SK-N-SH (cell line): Measurements from ENCODE around the gene CLIC6.

Source experiments
- EP300 ChIP-seq, 2 experiments: IDR thresholded peaks; 2 replicates each; pipeline versions ENCODE4 v1.4.0 to v1.6.1; 2012; ENCODE audit warnings: borderline replicate concordance in 1 of 2, low read depth in 1 of 2, low read length in 1 of 2
- POLR2AphosphoS5 ChIP-seq: IDR thresholded peaks from 2 replicates; pipeline ENCODE4 v1.6.1; 2012; ENCODE audit warnings: low read depth, low read length
- TF ChIP-seq, protein P1 (sequence below): IDR thresholded peaks from 2 replicates; pipeline ENCODE4; 2012
- TF ChIP-seq, protein P2 (sequence below): IDR thresholded peaks from 2 replicates; pipeline ENCODE4 v1.6.1; 2012; ENCODE audit warnings: mild to moderate bottlenecking, low read depth, low read length, moderate library complexity
- TF ChIP-seq, protein P3 (sequence below): fragments of 200-600 bp; sonication (generic); IDR thresholded peaks from 2 replicates; pipeline ENCODE4 v1.6.1; 2017; ENCODE audit warnings: antibody characterized with exemption, mild to moderate bottlenecking, moderate library complexity

DNA sequence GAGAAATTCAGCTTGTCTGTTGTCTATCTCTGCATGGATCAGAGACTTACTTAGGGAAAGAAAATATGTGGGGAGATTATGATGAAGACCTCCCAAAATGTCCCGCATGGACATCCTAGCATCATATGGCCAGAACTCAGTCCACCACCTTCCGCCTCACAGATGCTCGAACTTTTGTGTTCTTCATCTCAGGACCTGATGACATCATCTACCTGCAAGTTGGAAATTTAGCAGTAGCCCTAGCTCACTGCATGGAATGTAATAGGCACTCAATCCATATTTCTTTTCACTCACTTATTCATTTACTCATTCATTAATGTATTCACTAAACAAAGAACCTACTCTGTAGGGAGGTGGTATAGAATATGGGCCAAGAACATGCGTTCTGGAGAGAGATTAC is 96.8 kb downstream of the CLIC6 start:
- TF ChIP-seq, protein P1, sequence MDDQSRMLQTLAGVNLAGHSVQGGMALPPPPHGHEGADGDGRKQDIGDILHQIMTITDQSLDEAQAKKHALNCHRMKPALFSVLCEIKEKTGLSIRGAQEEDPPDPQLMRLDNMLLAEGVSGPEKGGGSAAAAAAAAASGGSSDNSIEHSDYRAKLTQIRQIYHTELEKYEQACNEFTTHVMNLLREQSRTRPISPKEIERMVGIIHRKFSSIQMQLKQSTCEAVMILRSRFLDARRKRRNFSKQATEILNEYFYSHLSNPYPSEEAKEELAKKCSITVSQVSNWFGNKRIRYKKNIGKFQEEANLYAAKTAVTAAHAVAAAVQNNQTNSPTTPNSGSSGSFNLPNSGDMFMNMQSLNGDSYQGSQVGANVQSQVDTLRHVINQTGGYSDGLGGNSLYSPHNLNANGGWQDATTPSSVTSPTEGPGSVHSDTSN, result no peak
- TF ChIP-seq, protein P2, sequence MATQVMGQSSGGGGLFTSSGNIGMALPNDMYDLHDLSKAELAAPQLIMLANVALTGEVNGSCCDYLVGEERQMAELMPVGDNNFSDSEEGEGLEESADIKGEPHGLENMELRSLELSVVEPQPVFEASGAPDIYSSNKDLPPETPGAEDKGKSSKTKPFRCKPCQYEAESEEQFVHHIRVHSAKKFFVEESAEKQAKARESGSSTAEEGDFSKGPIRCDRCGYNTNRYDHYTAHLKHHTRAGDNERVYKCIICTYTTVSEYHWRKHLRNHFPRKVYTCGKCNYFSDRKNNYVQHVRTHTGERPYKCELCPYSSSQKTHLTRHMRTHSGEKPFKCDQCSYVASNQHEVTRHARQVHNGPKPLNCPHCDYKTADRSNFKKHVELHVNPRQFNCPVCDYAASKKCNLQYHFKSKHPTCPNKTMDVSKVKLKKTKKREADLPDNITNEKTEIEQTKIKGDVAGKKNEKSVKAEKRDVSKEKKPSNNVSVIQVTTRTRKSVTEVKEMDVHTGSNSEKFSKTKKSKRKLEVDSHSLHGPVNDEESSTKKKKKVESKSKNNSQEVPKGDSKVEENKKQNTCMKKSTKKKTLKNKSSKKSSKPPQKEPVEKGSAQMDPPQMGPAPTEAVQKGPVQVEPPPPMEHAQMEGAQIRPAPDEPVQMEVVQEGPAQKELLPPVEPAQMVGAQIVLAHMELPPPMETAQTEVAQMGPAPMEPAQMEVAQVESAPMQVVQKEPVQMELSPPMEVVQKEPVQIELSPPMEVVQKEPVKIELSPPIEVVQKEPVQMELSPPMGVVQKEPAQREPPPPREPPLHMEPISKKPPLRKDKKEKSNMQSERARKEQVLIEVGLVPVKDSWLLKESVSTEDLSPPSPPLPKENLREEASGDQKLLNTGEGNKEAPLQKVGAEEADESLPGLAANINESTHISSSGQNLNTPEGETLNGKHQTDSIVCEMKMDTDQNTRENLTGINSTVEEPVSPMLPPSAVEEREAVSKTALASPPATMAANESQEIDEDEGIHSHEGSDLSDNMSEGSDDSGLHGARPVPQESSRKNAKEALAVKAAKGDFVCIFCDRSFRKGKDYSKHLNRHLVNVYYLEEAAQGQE, result no peak
- TF ChIP-seq EP300 (IDR thresholded peaks at IDR 0.05; ENCODE audit: borderline replicate concordance in 1 of 2, low read depth in 1 of 2, low read length in 1 of 2) (no peak), POLR2AphosphoS5 (no peak)
- TF ChIP-seq, protein P3, sequence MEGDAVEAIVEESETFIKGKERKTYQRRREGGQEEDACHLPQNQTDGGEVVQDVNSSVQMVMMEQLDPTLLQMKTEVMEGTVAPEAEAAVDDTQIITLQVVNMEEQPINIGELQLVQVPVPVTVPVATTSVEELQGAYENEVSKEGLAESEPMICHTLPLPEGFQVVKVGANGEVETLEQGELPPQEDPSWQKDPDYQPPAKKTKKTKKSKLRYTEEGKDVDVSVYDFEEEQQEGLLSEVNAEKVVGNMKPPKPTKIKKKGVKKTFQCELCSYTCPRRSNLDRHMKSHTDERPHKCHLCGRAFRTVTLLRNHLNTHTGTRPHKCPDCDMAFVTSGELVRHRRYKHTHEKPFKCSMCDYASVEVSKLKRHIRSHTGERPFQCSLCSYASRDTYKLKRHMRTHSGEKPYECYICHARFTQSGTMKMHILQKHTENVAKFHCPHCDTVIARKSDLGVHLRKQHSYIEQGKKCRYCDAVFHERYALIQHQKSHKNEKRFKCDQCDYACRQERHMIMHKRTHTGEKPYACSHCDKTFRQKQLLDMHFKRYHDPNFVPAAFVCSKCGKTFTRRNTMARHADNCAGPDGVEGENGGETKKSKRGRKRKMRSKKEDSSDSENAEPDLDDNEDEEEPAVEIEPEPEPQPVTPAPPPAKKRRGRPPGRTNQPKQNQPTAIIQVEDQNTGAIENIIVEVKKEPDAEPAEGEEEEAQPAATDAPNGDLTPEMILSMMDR, result no peak
